Measurements from ENCODE around the gene CYP26C1.

CYP26C1 gene

GRCh38 chr10:93058139-93058538, 2.5 kb upstream of the CYP26C1 start:
- TF ChIP-seq CTCF (IDR thresholded peaks at IDR 0.05; ENCODE audit: insufficient read depth, low read depth, low read length, missing control alignments) = no peak
- no peak overlapping the region for H3K4me3 ChIP-seq (ENCODE audit: low read depth, low read length)
- no peak for DNase-seq (ENCODE audit: low read depth)

GRCh38 chr10:93060887-93061593, 442 bp downstream of the CYP26C1 start:
- H3K4me3 ChIP-seq (ENCODE audit: low read depth, low read length) = no peak overlapping the region
- no peak for DNase-seq (ENCODE audit: low read depth)
- no peak for TF ChIP-seq CTCF (IDR thresholded peaks at IDR 0.05; ENCODE audit: insufficient read depth, low read depth, low read length, missing control alignments)

GRCh38 chr10:93061594-93062513, 1.3 kb downstream of the CYP26C1 start:
- no peak for TF ChIP-seq CTCF (IDR thresholded peaks at IDR 0.05; ENCODE audit: insufficient read depth, low read depth, low read length, missing control alignments)
- H3K4me3 ChIP-seq (ENCODE audit: low read depth, low read length) = peak overlapping the region; percentile 32
- DNase-seq (ENCODE audit: low read depth) = no peak

GRCh38 chr10:93062514-93063143, 2.0 kb downstream of the CYP26C1 start:
- DNase-seq (ENCODE audit: low read depth) = peak; percentile 63
- peak overlapping the region; percentile 32 for H3K4me3 ChIP-seq (ENCODE audit: low read depth, low read length)
- peak; percentile 58 for TF ChIP-seq CTCF (IDR thresholded peaks at IDR 0.05; ENCODE audit: insufficient read depth, low read depth, low read length, missing control alignments)

GRCh38 chr10:93063144-93063976, 2.8 kb downstream of the CYP26C1 start:
- DNase-seq (ENCODE audit: low read depth) = no peak
- H3K4me3 ChIP-seq (ENCODE audit: low read depth, low read length) = no peak overlapping the region; the same call in 1 of the 2 replicates
- no peak for TF ChIP-seq CTCF (IDR thresholded peaks at IDR 0.05; ENCODE audit: insufficient read depth, low read depth, low read length, missing control alignments)

- TF ChIP-seq CTCF (IDR thresholded peaks at IDR 0.05; ENCODE audit: insufficient read depth, low read depth, low read length, missing control alignments) = no peak
- no peak overlapping the region for H3K4me3 ChIP-seq (ENCODE audit: low read depth, low read length)
- DNase-seq (ENCODE audit: low read depth) = no peak
These were observed 3.5 kb downstream of the CYP26C1 start for GRCh38 chr10:93063977-93064660.

All from GM12865 (cell line).